NCI-H446 treated with DMSO at 0.1 percent for 48 hours (cell line): ENCODE data around the gene NDE1.
"Not testable (repeated sequence)": the region's sequence is repeated elsewhere in the genome, so short reads cannot be mapped to it uniquely, and the experiment has no call there.

Experiments
- DNase-seq: peaks from one replicate; lab custom pipeline; 2025; lab: John Stamatoyannopoulos, UW

NDE1 gene

DNA sequence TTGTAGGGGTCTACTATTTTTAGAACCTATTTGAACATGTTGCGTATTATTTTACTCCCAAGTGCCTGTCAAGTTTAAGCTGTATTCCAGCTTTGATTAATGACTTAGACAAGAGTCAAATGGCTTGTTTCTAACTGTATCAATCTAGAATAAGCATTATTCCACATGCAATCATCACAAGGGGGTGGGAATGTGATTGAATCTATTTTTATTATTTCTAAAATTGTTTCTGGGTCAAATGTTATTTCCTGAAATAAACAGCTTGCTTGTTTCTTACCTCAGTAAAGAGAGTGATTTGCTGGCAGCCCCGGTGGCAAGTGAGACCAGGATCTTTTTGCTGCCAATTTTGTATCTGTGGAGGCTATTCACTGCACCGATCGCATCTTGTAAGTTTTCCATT lies 28.6 kb upstream of the NDE1 start:
- DNase-seq, result no peak

DNA sequence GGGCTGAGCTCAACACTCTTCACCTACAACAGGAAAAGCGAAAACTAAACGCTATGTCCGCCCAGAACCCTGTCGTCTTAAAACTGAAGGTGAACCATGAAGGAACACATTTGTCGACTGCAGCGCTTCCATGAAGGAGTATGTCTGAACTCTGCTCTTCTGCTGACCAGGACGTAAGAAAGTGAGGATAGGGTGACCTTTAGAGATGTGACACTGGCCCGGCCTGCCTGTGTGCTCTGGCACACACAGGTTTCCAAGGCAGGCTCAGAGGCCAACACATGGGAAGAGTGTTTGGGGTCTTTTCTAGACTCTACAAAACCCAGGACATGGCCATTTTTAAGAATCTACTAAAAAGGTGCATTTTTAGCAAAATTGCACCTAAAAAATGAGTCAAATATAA lies 28.2 kb upstream of the NDE1 start:
- DNase-seq, result no peak

DNA sequence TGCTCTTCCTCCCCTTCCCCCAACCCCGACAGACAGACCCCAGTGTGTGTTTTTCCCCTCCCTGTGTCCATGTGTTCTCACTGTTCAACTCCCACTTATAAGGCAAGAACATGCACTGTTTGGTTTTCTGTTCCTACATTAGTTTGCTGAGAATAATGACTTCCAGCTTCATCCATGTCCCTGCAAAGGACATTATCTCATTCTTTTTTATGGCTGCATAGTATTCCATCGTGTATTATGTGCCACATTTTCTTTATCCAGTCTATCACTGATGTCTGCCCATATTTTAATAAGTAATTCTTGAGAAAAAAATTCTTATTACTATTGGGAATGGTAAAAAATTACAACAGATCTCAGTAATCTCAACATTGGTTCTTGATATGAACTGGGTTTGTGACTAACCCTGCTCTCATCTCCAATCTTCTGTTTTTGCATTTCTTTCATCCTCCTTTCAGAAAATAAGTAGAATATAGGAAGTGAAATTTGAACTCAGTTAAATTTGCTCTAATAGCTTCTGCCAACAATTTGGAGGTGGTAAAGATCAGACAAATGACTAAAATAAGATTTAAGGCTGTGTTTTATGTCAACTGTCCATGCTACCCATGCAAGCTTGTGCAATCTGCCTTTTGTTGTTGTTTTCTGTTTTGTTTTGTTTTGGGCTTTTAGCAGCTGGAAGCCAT lies 18.2 kb upstream of the NDE1 start:
- no peak for DNase-seq

DNA sequence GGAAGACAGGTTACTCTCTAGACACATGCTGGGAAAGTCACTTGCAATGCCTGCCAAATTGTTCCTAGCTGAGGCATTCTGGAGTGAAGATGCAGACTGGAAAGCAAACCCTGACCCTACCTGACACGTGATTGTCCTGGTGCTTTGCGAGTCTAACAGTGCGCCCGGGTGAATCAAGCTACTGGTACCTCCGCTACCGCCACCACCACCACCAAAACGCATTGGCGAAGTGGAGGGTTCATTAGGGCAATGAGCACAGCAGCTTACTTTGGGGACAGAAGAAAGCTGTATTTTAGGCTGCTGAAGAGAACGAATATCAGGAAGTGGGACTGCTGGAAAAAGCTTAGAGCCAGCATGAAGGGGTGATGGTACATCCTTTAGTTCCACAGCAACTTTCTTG lies 14.1 kb upstream of the NDE1 start:
- DNase-seq, result no peak

DNA sequence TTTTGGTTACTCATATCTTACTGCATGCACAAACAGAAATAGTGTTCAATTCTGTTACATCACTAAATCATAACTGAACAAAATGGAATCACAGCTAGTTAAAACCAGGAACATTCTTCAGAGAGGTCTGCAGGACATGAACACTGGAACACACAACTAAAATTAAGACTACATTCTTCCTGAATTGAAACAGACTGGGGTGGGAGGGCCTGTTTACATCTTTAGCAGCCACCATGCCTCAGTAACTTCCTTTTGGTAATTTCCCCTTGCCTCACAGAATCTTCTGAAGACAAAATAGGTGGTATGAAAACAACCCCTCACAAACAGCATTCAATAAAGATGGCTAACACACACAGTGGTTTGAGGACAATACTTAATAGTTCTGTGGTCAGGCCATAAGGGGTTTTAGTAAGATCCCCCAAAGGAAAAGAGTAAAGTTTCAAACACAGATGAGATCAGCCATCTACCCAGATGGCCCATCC lies 13.6 kb upstream of the NDE1 start:
- DNase-seq, result no peak

DNA sequence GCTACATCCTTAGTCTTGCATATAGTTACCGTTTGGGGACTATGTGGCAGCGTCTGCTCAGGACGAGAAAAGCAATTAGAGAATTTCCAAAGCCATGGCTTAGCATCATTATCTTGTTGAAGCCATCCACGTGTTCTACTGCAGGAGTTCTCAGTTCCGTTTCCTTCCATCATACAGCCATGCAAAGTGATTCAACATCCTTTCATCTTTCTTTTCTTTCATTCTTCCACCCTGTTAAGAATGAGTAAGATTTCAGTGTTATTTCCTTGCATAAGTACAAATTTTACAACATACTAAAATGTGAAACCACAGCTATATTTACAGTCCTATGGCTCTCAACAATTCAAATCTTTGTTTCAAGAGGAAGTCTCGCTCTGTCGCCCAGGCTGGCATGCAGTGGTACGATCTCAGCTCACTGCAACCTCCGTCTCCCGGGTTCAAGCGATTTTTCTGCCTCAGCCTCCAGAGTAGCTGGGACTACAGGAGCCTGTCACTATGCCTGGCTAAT lies 10.9 kb upstream of the NDE1 start:
- no peak for DNase-seq

DNA sequence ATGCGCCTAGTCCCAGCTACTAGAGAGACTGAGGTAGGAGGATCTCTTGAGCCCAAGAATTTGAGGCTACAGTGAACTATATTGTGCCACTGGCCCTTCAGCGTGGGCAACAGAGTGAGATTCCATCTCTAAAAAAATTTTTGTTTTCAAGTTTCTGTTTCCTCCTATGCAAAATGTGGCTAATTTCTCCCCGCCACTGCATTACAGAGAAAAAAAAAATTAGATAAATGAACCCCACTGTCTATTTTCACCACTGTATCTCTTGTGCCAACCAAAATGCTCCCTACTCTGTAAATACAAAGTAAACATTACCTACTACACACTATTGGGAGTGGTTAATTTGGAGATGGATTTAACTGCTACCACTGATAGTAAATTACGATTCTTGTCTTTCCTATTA lies 9.1 kb upstream of the NDE1 start:
- no peak for DNase-seq

DNA sequence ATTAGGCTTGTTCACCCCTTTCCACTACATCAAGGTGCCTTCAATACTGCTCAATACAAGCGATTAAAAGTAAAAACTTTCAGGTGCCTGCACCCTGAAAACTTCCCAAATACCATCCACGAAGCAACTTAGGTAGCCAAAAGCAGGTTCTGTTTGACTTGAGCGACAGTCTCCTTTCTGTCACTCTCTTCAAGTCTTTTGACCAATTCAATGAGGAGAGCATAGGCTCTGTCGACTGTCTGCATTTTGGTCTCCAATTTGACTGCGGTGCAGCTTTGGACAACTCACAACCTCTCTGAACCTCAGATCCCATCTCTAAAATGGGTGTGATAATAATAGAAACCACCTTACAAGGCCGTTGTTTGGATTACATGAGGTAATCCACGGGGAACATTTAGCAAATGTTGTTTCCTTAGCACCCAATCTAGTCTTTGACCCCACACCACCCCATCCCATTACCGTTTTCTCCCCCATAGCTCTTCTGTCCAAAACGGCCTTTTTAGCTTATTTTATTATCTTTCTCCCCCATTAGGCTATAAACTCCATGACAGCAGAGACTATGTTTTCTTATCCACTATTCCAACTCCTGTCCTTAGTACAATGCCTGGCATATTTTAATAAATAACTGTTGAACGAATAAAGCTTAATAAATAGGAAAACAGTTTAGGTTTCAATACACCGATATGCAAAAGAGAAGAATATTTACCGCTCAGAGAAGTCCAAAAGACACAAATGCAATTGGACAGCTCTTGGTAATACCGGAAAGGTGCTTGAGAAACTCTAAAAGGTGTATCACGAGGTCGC lies 8.1 kb upstream of the NDE1 start:
- no peak for DNase-seq

DNA sequence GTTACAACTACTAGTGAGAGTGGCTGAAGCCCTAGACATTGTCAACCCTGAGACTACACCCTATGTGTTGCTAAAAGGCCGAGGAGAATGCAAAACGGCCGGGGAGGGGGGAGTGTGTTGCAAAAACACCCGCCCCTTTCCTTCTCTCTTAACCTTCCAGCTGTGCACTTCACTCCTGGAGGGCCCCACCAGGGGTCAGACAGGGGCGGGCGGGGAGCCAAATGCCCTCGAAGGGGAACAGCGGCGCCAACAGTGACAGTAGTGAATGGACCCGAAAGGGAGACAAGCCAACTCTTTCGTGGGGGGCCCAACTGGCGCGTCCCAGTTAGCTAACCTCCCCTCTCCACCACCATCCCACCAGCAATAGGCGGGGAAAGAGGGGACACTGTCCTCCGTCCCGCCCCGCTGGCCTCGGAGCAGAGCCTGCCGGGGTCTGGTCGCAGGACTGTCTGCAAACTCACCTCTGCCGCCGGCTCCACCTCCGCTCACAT lies 7.4 kb upstream of the NDE1 start:
- no peak for DNase-seq

DNA sequence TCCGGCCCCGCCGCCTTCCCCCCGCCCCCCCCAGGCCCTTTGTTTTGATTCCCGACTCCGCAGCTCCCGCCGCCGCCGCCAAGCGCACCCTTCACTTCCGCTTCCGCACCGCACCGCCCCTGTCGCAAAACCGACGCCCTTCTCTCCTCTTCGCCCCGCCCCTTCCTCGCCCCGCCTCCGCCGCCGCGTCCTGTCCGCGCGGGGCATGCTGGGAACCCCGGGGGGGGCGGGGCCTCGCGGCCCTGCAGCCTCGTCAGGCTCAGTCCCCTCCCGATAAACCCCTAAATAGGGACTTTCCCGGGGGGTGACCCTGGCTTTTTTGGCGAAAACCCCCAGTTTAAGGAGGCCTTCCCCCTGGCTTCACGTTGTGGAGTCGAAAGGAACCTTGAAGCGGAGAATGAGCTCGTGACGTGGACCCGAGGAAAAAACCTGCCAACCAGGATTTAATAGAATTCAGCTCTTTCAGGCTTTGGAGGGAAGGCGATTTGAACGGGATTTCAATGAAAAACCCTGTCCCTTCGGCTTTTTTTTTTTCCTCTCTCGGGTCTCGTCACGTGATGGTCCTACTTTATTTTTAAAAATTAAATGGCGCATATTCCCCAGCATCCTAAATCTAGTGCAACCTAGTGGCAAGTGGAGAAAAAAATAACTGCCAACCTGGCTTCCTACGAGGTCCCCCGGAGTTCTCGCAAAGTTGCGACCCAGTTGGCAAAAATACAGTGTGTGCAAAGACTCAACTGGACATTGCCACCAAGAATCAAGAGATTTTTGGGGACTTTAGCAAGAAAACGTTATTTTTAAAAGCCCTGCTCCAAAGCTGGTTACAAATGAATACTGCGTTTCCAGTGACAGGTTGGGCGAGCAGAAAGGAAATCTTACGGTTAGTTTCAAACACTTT lies 6.7 kb upstream of the NDE1 start, which contains the start of gene MARF1:
Gene MARF1 (minus strand): TSS at position 107 of the 898 bp plus-strand sequence. CDS start 3,921 bp downstream, outside the sequence.
- DNase-seq, result peak; percentile 82

DNA sequence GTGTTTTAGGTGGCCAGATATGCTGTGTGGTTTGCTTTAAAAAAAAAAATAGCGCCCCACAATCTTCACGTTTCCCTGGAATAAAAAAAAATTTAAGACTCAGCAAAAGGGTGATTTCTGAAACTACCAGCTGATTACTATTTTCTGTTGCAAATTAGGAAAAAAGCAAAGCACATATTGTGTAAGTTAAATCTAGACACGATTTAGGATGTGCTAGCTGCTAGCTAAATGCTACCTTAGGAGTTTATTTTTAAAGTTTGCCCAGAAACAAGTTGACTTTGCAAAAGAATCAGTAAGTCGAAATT lies 6.1 kb upstream of the NDE1 start:
- DNase-seq, result no peak

DNA sequence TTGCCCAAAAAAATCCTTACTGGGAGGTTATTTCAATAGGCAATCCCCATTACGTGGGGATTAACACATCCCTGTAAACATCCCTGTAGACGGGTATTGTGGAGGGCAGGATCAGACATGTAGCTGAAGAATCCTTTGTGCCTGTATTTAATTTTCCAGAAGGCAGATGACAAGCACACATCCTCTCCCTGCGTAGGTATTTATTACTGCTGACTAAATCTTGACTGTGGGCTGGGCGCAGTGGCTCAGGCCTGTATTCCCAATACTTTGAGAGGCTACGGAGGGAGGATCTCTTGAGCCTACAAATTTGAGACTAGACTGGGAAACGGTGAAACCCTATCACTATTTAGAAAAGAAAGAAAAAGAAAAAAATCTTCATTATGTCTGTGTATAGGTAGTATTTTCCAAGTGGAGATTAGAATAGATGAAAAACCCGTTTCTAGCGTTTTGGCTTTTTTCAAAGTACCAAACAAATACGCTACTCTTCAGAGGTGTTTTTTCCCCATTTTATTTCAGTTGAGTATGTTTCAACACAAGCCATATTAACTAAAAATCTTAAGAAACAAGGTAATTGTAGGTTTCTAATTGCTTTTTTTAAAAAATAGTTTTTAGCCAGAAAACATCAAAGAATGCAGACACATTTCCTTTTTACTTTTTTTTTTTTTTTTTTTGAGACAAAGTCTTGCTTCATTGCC lies 5.6 kb upstream of the NDE1 start:
- DNase-seq, result peak; percentile 58

DNA sequence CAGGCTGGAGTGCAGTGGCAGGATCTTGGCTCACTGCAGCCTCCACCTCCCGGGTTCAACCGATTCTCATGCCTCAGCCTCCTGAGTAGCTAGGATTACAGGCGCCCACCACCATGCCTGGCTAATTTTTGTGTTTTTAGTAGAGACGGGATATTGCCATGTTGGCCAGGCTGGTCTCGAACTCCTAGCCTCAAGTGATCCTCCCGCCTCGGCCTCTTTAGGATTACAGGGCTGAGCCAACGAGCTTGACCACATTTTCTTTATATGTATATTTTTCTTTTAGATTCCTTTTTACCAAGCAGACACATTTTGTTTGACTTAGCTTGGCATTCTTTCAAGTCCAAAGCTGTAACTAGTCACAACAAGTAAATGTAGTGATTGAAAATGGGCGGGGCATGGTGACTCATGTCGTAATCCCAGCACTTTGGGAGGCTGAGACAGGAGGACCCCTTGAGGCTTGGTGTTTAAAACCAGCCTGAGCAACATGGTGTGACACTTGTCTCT lies 5.0 kb upstream of the NDE1 start:
- peak; percentile 18 for DNase-seq

DNA sequence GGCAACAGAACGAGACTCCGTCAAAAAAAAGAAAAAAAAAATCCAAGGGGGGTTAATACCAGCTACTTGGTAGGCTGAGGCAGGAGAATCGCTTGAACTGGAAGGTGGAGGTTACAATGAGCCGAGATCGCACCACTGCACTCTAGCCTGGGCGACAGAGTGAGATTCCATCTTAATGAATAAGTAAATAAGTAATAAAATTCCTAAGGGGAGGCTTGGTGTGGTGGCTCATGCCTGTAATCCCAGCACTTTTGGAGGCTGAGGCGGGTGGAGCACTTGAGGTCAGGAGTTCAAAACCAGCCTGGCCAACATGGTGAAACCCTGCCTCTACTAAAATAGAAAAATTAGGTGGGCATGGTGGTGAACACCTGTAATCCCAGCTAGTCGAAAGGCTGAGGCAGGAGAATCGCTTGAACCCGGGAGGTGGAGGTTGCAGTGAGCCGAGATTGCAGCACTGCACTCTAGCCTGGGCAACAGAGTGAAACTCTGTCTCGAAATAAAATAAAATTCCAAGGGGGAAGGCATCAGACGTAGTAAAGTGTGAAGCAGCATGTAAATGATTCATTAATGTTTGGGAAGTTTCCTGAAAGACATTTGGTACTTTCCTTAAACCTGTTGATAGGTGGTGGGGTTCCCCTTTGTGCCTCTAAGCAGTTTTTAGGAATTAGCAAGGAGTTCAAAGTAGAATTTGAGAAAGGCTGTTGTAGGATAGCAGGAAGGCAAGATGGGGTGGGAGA lies 3.3 kb upstream of the NDE1 start:
- not testable (repeated sequence) for DNase-seq

DNA sequence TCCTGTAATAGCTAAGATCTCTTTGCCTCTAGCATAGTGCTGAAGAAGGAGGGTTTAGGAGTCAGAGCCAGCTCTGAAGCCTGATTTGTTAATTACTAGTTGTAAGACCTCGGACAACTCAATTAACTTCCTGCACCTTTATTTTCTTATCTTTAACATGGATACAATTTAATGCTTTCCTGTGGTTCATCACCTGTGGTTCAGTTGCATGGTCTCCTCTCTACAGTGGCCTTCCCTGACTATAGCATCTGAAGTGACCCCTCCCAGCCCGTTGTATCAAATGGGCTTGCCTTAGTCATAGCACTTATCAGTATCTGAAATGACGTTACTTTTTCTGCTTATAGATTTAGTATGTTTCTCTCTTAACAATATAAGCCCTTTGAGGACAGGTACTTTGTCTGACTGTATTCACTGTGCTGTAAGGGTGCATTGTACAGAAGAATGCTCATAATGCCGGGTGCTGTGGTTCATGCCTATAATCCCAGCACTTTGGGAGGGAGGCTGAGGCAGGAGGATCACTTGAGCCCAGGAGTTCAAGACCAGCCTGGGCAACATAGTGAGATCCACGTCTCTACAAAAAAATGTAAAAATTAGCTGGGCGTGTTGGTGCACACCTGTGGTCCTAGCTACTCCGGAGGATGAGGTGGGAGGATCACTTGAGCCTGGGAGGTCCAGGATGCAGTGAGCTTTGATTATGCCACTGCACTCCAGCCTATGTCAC lies 2.6 kb upstream of the NDE1 start:
- DNase-seq, result no peak

DNA sequence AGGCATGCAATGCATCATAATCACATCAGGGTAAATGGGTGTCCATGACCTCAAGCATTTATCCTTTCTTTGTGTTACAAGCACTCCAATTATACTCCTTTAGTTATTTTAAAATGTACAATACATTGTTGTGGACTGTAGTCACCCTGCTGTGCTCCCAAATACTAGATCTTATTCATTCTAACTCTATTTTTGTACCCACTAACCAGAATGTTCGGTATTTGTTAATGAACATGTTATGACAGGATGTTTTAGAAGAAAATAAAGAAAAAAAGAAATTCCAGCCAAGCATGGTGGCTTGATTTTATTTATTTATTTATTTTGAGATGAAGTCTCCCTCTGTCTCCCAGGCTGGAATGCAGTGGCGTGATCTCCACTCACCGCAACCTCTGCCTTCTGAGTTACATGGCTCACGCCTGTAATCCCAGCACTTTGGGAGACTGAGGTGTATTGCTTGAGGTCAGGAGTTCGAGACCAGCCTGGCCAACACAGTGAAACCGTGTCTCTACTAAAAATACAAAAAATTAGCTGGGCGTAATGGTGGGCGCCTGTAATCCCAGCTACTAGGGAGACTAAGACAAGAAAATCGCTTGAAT lies 1.8 kb upstream of the NDE1 start:
- no peak for DNase-seq

DNA sequence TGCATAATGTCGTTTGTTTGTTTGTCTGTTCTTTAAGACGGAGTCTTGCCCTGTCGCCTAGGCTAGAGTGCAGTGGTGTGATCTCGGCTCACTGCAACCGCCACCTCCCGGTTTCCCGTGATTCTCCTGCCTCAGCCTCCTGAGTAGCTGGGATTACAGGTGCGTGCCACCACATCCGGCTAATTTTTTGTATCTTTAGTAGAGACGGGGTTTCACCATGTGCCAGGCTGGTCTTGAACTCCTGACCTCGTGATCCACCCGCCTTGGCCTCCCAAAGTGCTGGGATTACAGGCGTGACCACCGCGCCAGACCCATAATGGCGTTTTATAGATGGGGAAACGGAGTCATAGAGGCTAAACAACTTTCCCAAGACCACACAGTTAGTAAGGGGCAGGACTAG lies 734 bp upstream of the NDE1 start:
- DNase-seq, result not testable (repeated sequence)

DNA sequence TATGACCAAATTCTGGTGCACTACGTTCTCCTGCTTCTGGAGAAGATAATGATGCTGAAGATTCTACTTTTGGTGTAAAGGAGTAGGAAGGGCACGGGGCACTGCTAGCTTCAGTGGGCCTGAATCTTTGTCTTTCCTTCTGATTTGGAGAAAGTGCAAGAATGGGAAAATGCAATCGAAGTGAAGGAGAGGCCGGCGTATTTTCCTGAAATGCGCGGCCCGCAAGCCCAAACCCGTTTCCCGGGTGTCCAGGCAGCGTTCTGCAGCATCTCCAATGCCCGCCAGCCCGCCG lies 372 bp upstream of the NDE1 start:
- DNase-seq, result no peak

DNA sequence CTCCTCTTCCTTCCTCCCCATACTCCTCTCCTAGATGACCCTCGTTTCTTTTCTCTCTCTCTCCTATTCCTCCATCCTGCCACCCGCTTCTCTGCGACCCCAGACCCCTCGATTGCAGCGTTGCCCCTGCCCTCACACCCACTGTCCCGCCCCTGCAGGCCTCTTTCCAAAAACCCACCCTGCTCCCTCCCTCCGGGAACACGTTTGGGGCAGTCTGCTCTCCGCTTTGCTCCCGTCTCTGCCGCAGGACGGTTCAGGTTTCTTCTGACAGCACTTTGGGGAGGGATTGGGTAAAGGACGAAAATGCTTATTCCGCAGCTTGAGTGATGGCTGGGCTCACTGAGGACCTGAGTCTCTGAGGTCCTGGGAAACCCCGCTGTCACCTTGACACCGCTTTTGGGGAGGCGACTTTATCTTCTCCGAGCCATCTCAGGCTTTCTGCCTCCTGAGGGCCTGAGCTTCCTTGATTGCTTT lies 690 bp downstream of the NDE1 start:
- no peak for DNase-seq
